GM10248 (cell line): ENCODE measurements around the gene ANGPTL4.
"Not testable (repeated sequence)": the region's sequence is repeated elsewhere in the genome, so short reads cannot be mapped to it uniquely, and the experiment has no call there.

Source experiments
- CTCF ChIA-PET: fragments of 300-600 bp; sonication (Branson Sonifier 250); formaldehyde crosslinking; extraction: SDS; loops from one replicate; lab custom pipeline; 2021; ENCODE audit warnings: antibody characterized with exemption; lab: Yijun Ruan, JAX
- POLR2A ChIA-PET: fragments of 350-650 bp; sonication (Branson Sonifier 250); formaldehyde crosslinking; extraction: SDS; loops from one replicate; lab custom pipeline; 2020; ENCODE audit warnings: antibody characterized with exemption; lab: Yijun Ruan, JAX
- DNase-seq: peaks from one replicate; pipeline ENCODE4 v3.0.0; 2012; ENCODE audit errors: extremely low spot score
- CTCF ChIP-seq: IDR thresholded peaks from 2 replicates; pipeline ENCODE4 v1.5.1; 2012; ENCODE audit warnings: mild to moderate bottlenecking, low read depth; ENCODE audit errors: extremely low read depth, missing control alignments, control extremely low read depth

The ANGPTL4 gene

GRCh38 chr19:8340341-8341096 is 23.4 kb upstream of the ANGPTL4 start:
- peak; percentile 16 for DNase-seq
- CTCF ChIA-PET: interaction anchor here (6.4 kb wide), 1 partner anchor 14 kb away, joined by 63 read pairs; no protein-coding TSS in a partner anchor
- no peak for TF ChIP-seq CTCF
- POLR2A ChIA-PET: interaction anchor here (1.3 kb wide), 1 partner anchor 17 kb away, joined by 5 read pairs; no protein-coding TSS in a partner anchor

GRCh38 chr19:8341504-8341903 is 22.5 kb upstream of the ANGPTL4 start:
- DNase-seq: not testable (repeated sequence)
- ChIA-PET POLR2A (interaction anchor here (0.6 to 1.3 kb wide), 3 partner anchors 18 to 68 kb away, joined by 3 to 5 read pairs (median 5); no protein-coding TSS in a partner anchor), CTCF (interaction anchor here (1.4 to 6.4 kb wide), 3 partner anchors 13 to 237 kb away, joined by 3 to 63 read pairs (median 3); no protein-coding TSS in a partner anchor)

GRCh38 chr19:8342316-8342683 is 21.7 kb upstream of the ANGPTL4 start:
- CTCF ChIA-PET: interaction anchor here (1.4 to 6.4 kb wide), 4 partner anchors 12 to 237 kb away, joined by 3 to 63 read pairs (median 4); no protein-coding TSS in a partner anchor

GRCh38 chr19:8342684-8343482 is 21.1 kb upstream of the ANGPTL4 start, which contains the start of gene KANK3:
TSS of gene KANK3 (minus strand) at chr19:8343262. CDS start at chr19:8337828, 5,434 bp downstream.
- no peak for TF ChIP-seq CTCF
- POLR2A ChIA-PET: no interaction called here
- CTCF ChIA-PET: interaction anchor here (1.1 to 6.4 kb wide), 6 partner anchors 11 to 240 kb away, joined by 3 to 63 read pairs (median 3); no protein-coding TSS in a partner anchor
- DNase-seq: peak; percentile 99

More at GRCh38 chr19:8342316-8342683, 21.7 kb upstream of the ANGPTL4 start:
- TF ChIP-seq CTCF: no peak
- DNase-seq: no peak
- POLR2A ChIA-PET: no interaction called here

- ChIA-PET POLR2A (no interaction called here), CTCF (interaction anchor here (1.1 to 6.4 kb wide), 4 partner anchors 11 to 240 kb away, joined by 3 to 63 read pairs (median 4); no protein-coding TSS in a partner anchor)
- no peak for TF ChIP-seq CTCF
- DNase-seq: no peak
These were observed 20.5 kb upstream of the ANGPTL4 start for GRCh38 chr19:8343483-8343844.

GRCh38 chr19:8349629-8350372 is 14.2 kb upstream of the ANGPTL4 start:
- DNase-seq, POLR2A ChIA-PET, CTCF ChIA-PET: not testable (repeated sequence)
